K562 (cell line): ENCODE measurements around the gene RNPEPL1. TPM values are rescaled to one million over a fixed set of nuclear protein-coding genes. Genes with fewer than 3 reads are reported as not detected.
A peak's percentile ranks its signal among the peaks of the same experiment; 100 is the strongest.

ENCODE experiments used
- CBX3 ChIP-seq, 2 experiments: IDR thresholded peaks; 1 replicate in 1 of 2; 2 replicates in 1 of 2; pipeline ENCODE4 v1.6.1; 2012; ENCODE audit warnings: inconsistent platforms in 2 of 2, low read length in 2 of 2, borderline replicate concordance in 1 of 2, control low read depth in 1 of 2
- E2F3 ChIP-seq: fragments of 250-450 bp; sonication (Bioruptor Pico); IDR thresholded peaks from 2 replicates; pipeline ENCODE4 v1.4.0; 2020; ENCODE audit warnings: mild to moderate bottlenecking
- ELF1 ChIP-seq: fragments of 200-800 bp; sonication (Bioruptor generic); IDR thresholded peaks from 2 replicates; pipeline ENCODE4 v1.6.1; 2016; ENCODE audit warnings: missing genetic modification characterization, missing compliant biosample characterization
- EP400 ChIP-seq: fragments of 450-650 bp; IDR thresholded peaks from 2 replicates; pipeline ENCODE4 v1.6.1; 2017; ENCODE audit warnings: antibody characterized with exemption, mild to moderate bottlenecking, moderate library complexity
- MYBL2 ChIP-seq, 2 experiments: fragments of 450-650 bp in 1 of 2; sonication (generic) in 1 of 2; formaldehyde crosslinking in 1 of 2; IDR thresholded peaks; 2 replicates each; pipeline versions ENCODE4 v1.6.1 to v1.8.1; 2017 to 2022; ENCODE audit warnings: borderline replicate concordance in 1 of 2, inconsistent platforms in 1 of 2, low read depth in 1 of 2, mild to moderate bottlenecking in 1 of 2, missing genetic modification reagents in 1 of 2, moderate library complexity in 1 of 2
- TEAD4 ChIP-seq, 2 experiments: sonication (generic) in 1 of 2; formaldehyde crosslinking in 1 of 2; IDR thresholded peaks; 2 replicates each; pipeline versions ENCODE4 v1.6.1 to v1.8.0; 2012 to 2022; ENCODE audit warnings: borderline replicate concordance in 1 of 2, inconsistent platforms in 1 of 2, low read length in 1 of 2, mild to moderate bottlenecking in 1 of 2, missing genetic modification reagents in 1 of 2
- ZNF146 ChIP-seq: IDR thresholded peaks from one replicate; pipeline ENCODE4 v1.6.1; 2018; ENCODE audit warnings: missing compliant biosample characterization; ENCODE audit not compliant: unreplicated experiment
- ZNF324 ChIP-seq: fragments of 250-450 bp; sonication (Bioruptor Pico); IDR thresholded peaks from 2 replicates; pipeline ENCODE4 v1.4.0; 2020; ENCODE audit warnings: mild to moderate bottlenecking
- polyA plus RNA-seq, 8 experiments: library from polyadenylated mRNA; depleted of rRNA in 4 of 8; stranded (reverse) in 5 of 8; unstranded in 3 of 8; fragments of >200 nt; fragmentation: Nextera tagmentation in 2 of 8; fragmentation: Illumina TruSeq in 1 of 8; extraction: Ambion mirVana in 2 of 8; extraction: Trizol in 1 of 8; gene quantifications; 2 replicates each; pipeline versions ENCODE4 v1.2.1 to v1.2.3, GENCODE V29; 2011 to 2014; ENCODE audit warnings: inconsistent platforms in 1 of 8, missing spikeins in 1 of 8
- total RNA-seq, 7 experiments: library from RNA; depleted of rRNA in 6 of 7; stranded (reverse); fragments of >200 nt in 6 of 7; fragmentation: Illumina TruSeq in 2 of 7; extraction: Trizol in 2 of 7; gene quantifications; 2 replicates each; pipeline versions ENCODE4 v1.2.1 to v1.2.3, GENCODE V29; 2011 to 2021; ENCODE audit warnings: low replicate concordance in 1 of 7
- TF ChIP-seq, protein P1 (sequence below), 2 experiments: fragments of 450-650 bp; formaldehyde crosslinking in 1 of 2; IDR thresholded peaks; 2 replicates each; pipeline versions ENCODE4 v1.4.0 to v1.6.1; 2014 to 2020; ENCODE audit warnings: mild to moderate bottlenecking in 2 of 2, borderline replicate concordance in 1 of 2, low read depth in 1 of 2
- TF ChIP-seq, protein P2 (sequence below), 3 experiments: fragments of 200-800 bp in 1 of 3; fragments of 250-450 bp in 1 of 3; fragments of 450-650 bp in 1 of 3; sonication (Bioruptor Pico) in 1 of 3; sonication (Bioruptor generic) in 1 of 3; formaldehyde crosslinking in 1 of 3; IDR thresholded peaks; 2 replicates each; pipeline versions ENCODE4 v1.6.1 to v1.8.0; 2016 to 2022; ENCODE audit warnings: mild to moderate bottlenecking in 2 of 3, missing genetic modification characterization in 2 of 3, missing compliant biosample characterization in 1 of 3, moderate library complexity in 1 of 3
- TF ChIP-seq, protein P3 (sequence below): fragments of 450-650 bp; IDR thresholded peaks from 2 replicates; pipeline ENCODE4 v1.6.1; 2016; ENCODE audit warnings: antibody characterized with exemption

RNPEPL1 gene
- total and polyA plus RNA-seq, 9 of the 15 experiments (the other 6 are each of a cell fraction or from before 2014, with no cell fraction given): 0.07 to 38.7 (median 5.6) TPM

DNA sequence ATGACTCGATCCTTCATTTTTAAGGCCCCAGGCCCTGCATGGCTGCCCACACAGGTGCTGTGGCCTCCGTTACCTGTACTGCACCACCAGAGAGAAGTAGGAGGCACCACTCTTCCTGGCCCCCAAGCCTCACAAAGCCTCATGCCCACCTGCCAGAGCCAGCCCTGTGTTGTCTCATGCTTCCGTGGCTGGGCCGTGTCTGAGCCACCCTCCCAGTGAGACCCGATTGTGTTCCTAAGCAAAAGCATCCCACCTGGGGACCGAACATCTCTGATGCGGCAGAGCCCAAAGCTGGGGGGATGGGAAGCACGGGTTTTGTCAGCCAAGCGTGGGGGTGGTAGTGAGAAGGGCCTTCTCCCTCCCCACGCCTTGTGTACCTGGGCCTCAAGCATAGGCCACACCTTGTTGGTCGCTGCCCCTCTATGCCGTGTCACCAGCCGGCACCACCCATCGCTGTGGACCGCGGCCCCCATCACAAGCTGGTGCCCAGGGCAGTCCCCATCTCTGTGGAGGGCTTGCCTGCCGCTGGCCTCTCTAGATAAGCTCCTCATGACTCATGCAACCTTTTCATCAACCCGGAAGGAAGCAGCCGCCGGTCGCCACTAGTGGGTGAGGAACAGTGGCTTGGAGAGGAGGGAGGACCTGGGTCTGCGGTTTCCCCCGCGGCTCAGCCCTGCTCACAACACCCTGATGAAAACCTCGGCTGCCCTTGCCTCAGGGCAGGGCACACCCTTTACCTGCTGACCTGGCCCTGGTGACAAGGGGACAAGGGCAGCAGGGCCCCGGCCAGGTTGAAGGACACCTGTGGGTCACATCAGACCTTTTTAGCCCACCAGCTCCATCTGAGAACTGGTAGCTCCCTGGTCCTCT lies 2.7 kb upstream of the RNPEPL1 start (continued):
- TF ChIP-seq MYBL2 (IDR thresholded peaks at IDR 0.05; ENCODE audit: low read depth) (no peak), MYBL2 (CRISPR knock-in tag; IDR thresholded peaks at IDR 0.05; ENCODE audit: borderline replicate concordance) (no peak), EP400 (peak; percentile 81), ZNF324 (CRISPR knock-in tag) (no peak), TEAD4 (IDR thresholded peaks at IDR 0.05; ENCODE audit: low read length) (peak; percentile 80), TEAD4 (CRISPR knock-in tag; IDR thresholded peaks at IDR 0.05; ENCODE audit: borderline replicate concordance) (no peak), CBX3 (IDR thresholded peaks at IDR 0.05; ENCODE audit: borderline replicate concordance in 1 of 2, low read length in 2 of 2) (0 out of 3 replicates have a peak, but pooled peaks of 1 of the 2 experiments have one; percentile 4), ZNF146 (CRISPR knock-in tag) (no peak), E2F3 (CRISPR knock-in tag) (no peak), ELF1 (peak; percentile 94)
- TF ChIP-seq, protein P1, sequence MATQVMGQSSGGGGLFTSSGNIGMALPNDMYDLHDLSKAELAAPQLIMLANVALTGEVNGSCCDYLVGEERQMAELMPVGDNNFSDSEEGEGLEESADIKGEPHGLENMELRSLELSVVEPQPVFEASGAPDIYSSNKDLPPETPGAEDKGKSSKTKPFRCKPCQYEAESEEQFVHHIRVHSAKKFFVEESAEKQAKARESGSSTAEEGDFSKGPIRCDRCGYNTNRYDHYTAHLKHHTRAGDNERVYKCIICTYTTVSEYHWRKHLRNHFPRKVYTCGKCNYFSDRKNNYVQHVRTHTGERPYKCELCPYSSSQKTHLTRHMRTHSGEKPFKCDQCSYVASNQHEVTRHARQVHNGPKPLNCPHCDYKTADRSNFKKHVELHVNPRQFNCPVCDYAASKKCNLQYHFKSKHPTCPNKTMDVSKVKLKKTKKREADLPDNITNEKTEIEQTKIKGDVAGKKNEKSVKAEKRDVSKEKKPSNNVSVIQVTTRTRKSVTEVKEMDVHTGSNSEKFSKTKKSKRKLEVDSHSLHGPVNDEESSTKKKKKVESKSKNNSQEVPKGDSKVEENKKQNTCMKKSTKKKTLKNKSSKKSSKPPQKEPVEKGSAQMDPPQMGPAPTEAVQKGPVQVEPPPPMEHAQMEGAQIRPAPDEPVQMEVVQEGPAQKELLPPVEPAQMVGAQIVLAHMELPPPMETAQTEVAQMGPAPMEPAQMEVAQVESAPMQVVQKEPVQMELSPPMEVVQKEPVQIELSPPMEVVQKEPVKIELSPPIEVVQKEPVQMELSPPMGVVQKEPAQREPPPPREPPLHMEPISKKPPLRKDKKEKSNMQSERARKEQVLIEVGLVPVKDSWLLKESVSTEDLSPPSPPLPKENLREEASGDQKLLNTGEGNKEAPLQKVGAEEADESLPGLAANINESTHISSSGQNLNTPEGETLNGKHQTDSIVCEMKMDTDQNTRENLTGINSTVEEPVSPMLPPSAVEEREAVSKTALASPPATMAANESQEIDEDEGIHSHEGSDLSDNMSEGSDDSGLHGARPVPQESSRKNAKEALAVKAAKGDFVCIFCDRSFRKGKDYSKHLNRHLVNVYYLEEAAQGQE (IDR thresholded peaks at IDR 0.05; ENCODE audit: borderline replicate concordance): peak; percentile 18; the same call in 1 of the 2 replicates
- TF ChIP-seq, protein P1 (CRISPR knock-in tag; IDR thresholded peaks at IDR 0.05; ENCODE audit: low read depth): no peak; the same call in 1 of the 2 replicates
- TF ChIP-seq, protein P2, sequence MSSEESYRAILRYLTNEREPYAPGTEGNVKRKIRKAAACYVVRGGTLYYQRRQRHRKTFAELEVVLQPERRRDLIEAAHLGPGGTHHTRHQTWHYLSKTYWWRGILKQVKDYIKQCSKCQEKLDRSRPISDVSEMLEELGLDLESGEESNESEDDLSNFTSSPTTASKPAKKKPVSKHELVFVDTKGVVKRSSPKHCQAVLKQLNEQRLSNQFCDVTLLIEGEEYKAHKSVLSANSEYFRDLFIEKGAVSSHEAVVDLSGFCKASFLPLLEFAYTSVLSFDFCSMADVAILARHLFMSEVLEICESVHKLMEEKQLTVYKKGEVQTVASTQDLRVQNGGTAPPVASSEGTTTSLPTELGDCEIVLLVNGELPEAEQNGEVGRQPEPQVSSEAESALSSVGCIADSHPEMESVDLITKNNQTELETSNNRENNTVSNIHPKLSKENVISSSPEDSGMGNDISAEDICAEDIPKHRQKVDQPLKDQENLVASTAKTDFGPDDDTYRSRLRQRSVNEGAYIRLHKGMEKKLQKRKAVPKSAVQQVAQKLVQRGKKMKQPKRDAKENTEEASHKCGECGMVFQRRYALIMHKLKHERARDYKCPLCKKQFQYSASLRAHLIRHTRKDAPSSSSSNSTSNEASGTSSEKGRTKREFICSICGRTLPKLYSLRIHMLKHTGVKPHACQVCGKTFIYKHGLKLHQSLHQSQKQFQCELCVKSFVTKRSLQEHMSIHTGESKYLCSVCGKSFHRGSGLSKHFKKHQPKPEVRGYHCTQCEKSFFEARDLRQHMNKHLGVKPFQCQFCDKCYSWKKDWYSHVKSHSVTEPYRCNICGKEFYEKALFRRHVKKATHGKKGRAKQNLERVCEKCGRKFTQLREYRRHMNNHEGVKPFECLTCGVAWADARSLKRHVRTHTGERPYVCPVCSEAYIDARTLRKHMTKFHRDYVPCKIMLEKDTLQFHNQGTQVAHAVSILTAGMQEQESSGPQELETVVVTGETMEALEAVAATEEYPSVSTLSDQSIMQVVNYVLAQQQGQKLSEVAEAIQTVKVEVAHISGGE (CRISPR knock-in tag; IDR thresholded peaks at IDR 0.05): no peak; a peak in 1 of 6 replicates
- TF ChIP-seq, protein P3, sequence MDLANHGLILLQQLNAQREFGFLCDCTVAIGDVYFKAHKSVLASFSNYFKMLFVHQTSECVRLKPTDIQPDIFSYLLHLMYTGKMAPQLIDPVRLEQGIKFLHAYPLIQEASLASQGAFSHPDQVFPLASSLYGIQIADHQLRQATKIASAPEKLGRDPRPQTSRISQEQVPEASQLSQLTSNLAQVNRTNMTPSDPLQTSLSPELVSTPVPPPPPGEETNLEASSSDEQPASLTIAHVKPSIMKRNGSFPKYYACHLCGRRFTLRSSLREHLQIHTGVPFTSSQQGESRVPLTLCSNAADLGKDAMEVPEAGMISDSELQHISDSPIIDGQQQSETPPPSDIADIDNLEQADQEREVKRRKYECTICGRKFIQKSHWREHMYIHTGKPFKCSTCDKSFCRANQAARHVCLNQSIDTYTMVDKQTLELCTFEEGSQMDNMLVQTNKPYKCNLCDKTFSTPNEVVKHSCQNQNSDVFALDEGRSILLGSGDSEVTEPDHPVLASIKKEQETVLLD: no peak; the same call in 1 of the 2 replicates
